ENCODE results near the gene IGSF21.
"Not testable (repeated sequence)": the region's sequence is repeated elsewhere in the genome, so short reads cannot be mapped to it uniquely, and the experiment has no call there.

Gene IGSF21

GRCh38 chr1:18416126-18416525, 308.5 kb downstream of the IGSF21 start:
- not testable (repeated sequence) for DNase-seq (ENCODE audit: low read depth in 1 of 2, low spot score in 1 of 2)

GRCh38 chr1:18417316-18418269, 310.0 kb downstream of the IGSF21 start:
- DNase-seq (ENCODE audit: low read depth in 1 of 2, low spot score in 1 of 2): no peak

GRCh38 chr1:18419113-18419844, 311.7 kb downstream of the IGSF21 start:
- DNase-seq (ENCODE audit: low read depth in 1 of 2, low spot score in 1 of 2): no peak

- DNase-seq (ENCODE audit: low read depth in 1 of 2, low spot score in 1 of 2): no peak
These were observed 312.2 kb downstream of the IGSF21 start for GRCh38 chr1:18419845-18420184.

GRCh38 chr1:18422076-18422777, 314.6 kb downstream of the IGSF21 start:
- DNase-seq (ENCODE audit: low read depth in 1 of 2, low spot score in 1 of 2): no peak

- DNase-seq (ENCODE audit: low read depth in 1 of 2, low spot score in 1 of 2): no peak
These were observed 315.4 kb downstream of the IGSF21 start for GRCh38 chr1:18422954-18423353.

GRCh38 chr1:18426580-18426979, 319.0 kb downstream of the IGSF21 start:
- DNase-seq (ENCODE audit: low read depth in 1 of 2, low spot score in 1 of 2): no peak
